Anterior cingulate cortex (tissue), 58 donors: ENCODE measurements around the gene ARAP1.

Experiments
- DNase-seq, 58 donors: peaks; one replicate each; lab custom pipeline; 2025; lab: John Stamatoyannopoulos, UW

ARAP1 gene

DNA sequence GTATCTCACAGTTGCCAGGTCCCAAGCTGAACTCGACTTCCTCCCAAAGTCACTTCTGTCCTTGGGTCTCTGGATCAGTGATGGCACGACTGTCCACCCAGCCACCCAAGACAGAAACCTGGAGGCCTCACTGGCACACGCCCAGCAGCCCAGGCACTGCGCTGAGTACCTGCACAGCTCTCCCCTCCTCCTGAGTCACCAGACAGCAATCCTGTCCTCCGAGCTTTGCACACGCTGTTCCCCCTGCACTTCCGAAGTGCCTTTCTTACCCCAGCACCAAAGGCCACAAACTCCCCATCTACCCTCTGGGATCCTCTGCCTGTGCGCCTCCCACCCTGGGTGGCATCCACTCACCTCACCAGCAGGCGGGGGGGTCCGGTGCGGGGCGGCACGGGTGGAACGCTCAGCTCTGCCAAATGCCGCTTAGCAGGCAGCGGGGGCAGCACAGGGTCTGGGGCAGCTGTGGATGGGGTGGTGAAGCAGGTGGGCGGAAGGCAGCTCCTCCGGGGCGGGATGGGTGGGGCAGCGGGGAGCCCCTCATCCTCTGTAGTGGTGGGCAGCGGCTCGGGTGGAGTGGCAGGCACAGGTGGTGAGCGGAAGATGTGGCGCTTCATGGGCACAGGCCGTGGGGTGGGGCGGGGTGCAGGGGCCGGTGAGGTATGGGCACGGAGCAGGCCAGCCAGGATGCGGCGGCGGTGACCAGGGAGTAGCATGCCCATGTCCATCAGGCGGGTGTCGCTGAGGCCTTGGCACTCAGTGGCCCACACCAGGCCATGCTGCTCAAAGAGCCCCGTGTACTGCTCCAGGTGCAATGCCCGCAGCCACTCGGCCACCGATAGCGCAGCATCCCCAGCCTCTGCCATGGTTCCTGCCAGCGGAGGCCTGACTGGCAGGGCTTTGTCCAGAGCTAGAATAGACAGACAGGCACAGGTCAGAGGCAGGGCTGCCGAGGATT lies 25.7 kb downstream of the ARAP1 start:
- DNase-seq: no peak

GRCh38 chr11:72725724-72726028 lies 26.5 kb downstream of the ARAP1 start:
- DNase-seq: no peak

DNA sequence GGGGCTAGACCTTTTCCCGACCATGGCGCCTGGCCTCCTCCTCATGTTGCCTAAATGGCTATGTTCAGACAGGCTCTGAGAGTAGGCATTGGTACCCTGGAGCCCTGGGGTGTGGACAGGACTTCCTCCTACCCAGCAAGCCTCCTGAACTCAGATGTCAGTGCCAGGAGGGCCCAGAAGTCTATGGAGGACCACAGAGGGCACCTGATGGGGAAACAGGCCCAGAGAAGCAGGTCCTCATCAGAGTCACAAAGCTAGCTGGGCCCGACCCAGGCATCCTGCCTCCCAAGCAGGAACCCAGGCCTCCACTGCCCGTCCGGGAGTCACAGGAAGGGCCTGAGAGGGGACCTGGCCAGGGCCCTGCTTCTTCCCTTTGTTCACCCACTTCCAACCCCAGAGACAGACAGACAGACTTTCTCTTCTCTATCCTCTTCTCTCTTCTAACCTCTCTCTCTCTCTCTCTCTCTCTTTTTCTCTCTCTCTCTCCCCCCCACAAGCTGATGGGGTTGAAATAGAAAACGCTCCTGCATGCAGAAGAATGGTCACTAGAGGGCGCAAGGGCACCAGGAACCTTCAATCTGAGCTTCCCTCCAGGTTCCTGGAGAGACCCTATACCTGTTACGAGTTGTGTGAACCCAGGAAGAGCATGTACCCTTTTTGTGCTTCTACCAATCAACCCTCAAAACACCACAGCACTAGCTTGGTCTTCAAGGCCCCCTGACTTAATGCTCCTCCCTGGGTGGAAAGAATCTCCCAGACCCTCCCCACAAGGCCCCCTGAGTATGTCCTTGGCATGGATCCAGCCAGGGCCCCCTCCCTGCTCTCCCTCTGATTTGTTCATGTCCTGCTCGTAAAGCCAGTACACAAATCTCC lies 27.1 kb downstream of the ARAP1 start:
- peak in 47 of 58 donors; percentile 14 to 77 (median 50) for DNase-seq

GRCh38 chr11:72724021-72724551 lies 28.1 kb downstream of the ARAP1 start:
- no peak for DNase-seq

- peak in 1 of 58 donors; percentile 30 for DNase-seq
These were observed 28.7 kb downstream of the ARAP1 start for GRCh38 chr11:72723508-72723907.

- peak in 57 of 58 donors; percentile 29 to 92 (median 81) for DNase-seq
These were observed 30.0 kb downstream of the ARAP1 start for GRCh38 chr11:72722050-72722748.

- peak in 1 of 58 donors; percentile 56 for DNase-seq
These were observed 30.5 kb downstream of the ARAP1 start for GRCh38 chr11:72721689-72722049.

- DNase-seq: no peak
These were observed 30.9 kb downstream of the ARAP1 start for GRCh38 chr11:72721276-72721675.

- DNase-seq: no peak
These were observed 31.4 kb downstream of the ARAP1 start for GRCh38 chr11:72720784-72721183.

- DNase-seq: peak in 4 of 58 donors; percentile 8 to 34 (median 26)
These were observed 32.2 kb downstream of the ARAP1 start for GRCh38 chr11:72720047-72720446.

DNA sequence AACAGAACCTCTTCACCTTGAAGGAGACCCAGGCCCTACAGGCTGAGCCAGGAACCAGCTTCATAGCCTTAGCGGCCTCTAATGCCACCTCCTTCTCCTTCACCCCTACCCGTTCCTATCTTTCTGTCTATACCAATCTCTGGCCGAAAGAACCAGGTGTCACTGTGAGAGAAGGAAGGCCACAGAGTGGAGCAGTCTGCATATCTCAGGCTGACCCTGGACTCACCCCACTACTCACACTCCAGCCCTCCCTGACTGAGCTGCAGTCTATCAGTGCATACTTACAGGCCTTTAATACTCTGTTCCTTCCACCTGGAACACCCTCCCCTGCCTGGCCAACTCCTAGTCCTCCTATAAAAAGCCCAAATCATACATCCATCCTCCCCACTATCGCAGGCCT lies 32.7 kb downstream of the ARAP1 start:
- DNase-seq: no peak

- DNase-seq: no peak
These were observed 33.1 kb downstream of the ARAP1 start for GRCh38 chr11:72719144-72719543.

DNA sequence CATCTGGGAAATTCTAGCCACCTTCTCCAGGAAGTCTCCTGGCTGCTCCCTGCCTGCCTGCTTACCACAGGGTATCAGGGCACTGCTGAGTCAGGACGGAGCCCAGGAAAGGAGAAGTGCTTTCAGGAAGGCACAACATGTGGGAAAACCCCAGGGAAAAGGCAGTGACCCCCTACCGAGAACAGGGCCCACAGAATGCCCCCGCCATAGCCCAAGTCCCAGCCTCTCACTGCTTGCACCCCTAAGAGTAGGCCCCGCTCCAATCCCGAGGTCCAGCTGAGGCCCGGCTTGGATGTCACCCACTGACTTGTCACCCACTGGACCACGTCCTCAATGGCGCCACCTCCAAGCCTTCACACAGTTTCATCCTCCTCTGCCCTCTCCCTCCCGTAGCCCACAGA lies 34.1 kb downstream of the ARAP1 start:
- DNase-seq: peak in 1 of 58 donors; percentile 14

DNA sequence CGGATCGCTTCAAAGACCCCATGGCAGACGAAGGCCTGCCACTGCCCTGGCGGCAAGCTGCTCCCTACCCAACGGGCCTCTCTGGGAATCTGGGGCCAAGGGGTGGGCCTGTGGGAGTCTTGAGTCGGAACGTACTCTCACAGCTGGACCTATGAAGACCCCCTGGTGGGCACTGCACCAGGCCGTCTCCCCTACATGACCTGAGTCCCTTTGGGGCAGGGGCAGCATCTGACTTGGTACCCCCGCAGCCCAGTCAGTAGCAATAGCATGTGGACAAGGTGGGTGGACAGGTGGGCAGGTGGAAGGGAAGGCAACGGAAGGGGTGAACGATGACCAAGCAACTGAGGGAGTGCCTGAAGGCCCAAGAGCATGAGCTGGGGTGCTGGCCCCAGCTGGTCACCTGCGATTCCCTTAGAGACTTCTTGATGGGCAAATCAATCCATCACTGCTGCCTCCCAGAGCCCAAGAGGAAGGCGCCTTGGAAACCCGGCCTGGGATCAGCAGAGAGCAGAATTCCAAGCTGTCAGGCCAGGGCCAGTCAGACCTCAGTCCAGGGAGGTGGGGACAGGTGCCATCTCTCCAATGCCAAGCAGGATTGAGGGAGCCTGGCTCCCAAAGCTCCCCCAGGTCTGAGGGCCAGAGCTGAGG lies 35.3 kb downstream of the ARAP1 start:
- no peak for DNase-seq

- DNase-seq: peak in 36 of 58 donors; percentile 12 to 88 (median 50)
These were observed 35.9 kb downstream of the ARAP1 start for GRCh38 chr11:72716290-72716689.

GRCh38 chr11:72712841-72713240 lies 39.4 kb downstream of the ARAP1 start:
- no peak for DNase-seq

DNA sequence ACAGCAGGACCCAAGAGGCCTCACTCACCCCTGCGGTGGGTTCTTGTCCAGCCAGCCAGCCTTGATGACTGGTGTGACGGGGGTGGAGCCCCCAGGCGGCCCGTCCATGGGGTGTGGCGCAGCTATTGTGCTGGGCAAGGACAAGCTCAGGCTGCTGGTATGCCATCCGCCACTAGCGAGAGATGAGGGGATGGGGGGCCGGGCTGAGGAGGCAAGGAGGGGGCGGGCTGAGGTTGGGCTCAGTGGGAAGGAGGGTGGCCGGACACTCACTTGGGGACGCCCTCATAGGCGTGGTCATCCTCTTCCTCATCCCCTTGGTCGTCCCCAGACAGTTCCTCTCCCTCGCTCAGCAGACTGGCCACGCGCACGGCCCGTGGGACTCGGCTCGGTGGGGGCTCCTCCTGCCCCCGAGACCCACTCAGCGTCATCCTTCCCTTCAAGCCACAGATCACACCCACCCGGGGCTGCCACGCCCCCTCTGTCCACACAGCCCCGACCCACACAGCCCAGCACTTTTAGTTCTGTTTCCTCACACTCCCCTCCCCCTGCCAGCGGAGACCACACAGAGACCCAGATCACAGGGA lies 39.9 kb downstream of the ARAP1 start:
- peak in 42 of 58 donors; percentile 15 to 77 (median 48) for DNase-seq

- DNase-seq: no peak
These were observed 41.1 kb downstream of the ARAP1 start for GRCh38 chr11:72711141-72711540.

- no peak for DNase-seq
These were observed 41.9 kb downstream of the ARAP1 start for GRCh38 chr11:72710278-72710677.
